K562 (cell line): ENCODE measurements around the gene BCL2L1.

ENCODE experiments used
- BMI1 ChIP-seq: fragments of 150-350 bp; IDR thresholded peaks from 2 replicates; pipeline ENCODE4 v1.6.1; 2014; ENCODE audit warnings: low read length
- CTCF ChIP-seq, 3 experiments: IDR thresholded peaks in 2 of 3; conservative IDR thresholded peaks in 1 of 3; 2 replicates each; pipeline ENCODE4 v1.5.1; 2011 to 2012; ENCODE audit warnings: low read length in 3 of 3, mild to moderate bottlenecking in 3 of 3, control low read depth in 2 of 3, improper control_type of control experiment in 1 of 3, inconsistent platforms in 1 of 3, low read depth in 1 of 3, mixed read lengths in 1 of 3, moderate library complexity in 1 of 3; ENCODE audit not compliant: insufficient read depth in 2 of 3
- EGR1 ChIP-seq: fragments of 450-650 bp; conservative IDR thresholded peaks from 2 replicates; pipeline ENCODE4 v1.6.1; 2017; ENCODE audit warnings: mild to moderate bottlenecking
- EP300 ChIP-seq: IDR thresholded peaks from 2 replicates; pipeline ENCODE4 v1.6.1; 2012; ENCODE audit warnings: low read length, improper control_type of control experiment
- ESRRA ChIP-seq: fragments of 450-650 bp; IDR thresholded peaks from 2 replicates; pipeline ENCODE4 v1.6.1; 2014; ENCODE audit warnings: low read depth, mild to moderate bottlenecking, moderate library complexity, borderline replicate concordance
- FOXJ3 ChIP-seq: sonication (generic); formaldehyde crosslinking; IDR thresholded peaks from 2 replicates; pipeline ENCODE4 v1.4.0; 2020; ENCODE audit warnings: mild to moderate bottlenecking, missing genetic modification reagents
- GABPA ChIP-seq: fragments of 200-800 bp; sonication (Bioruptor generic); conservative IDR thresholded peaks from 2 replicates; pipeline ENCODE4 v1.6.1; 2016; ENCODE audit warnings: low read depth, missing genetic modification characterization, missing compliant biosample characterization
- RFX1 ChIP-seq: fragments of 450-650 bp; IDR thresholded peaks from 2 replicates; pipeline ENCODE4 v1.6.1; 2016; ENCODE audit warnings: mild to moderate bottlenecking, moderate library complexity
- RFX5 ChIP-seq: IDR thresholded peaks from 2 replicates; pipeline ENCODE4 v1.6.1; 2011; ENCODE audit warnings: low read depth, mild to moderate bottlenecking, improper control_type of control experiment, low read length
- RNF2 ChIP-seq: sonication (generic); IDR thresholded peaks from 2 replicates; pipeline ENCODE4 v1.6.1; 2016
- ZFX ChIP-seq: sonication (generic); formaldehyde crosslinking; IDR thresholded peaks from 2 replicates; pipeline ENCODE4 v1.8.0; 2022; ENCODE audit warnings: mild to moderate bottlenecking, missing genetic modification reagents, moderate library complexity
- ZNF551 ChIP-seq: fragments of 250-450 bp; sonication (Bioruptor Pico); IDR thresholded peaks from 2 replicates; pipeline ENCODE4 v1.5.0; 2021; ENCODE audit warnings: mild to moderate bottlenecking, moderate library complexity

- no peak for TF ChIP-seq EGR1
- TF ChIP-seq ZFX (CRISPR knock-in tag) = no peak
- no peak for TF ChIP-seq GABPA (tag)
- no peak for TF ChIP-seq EP300
- no peak for TF ChIP-seq RNF2
- TF ChIP-seq RFX5 = no peak
- TF ChIP-seq FOXJ3 (CRISPR knock-in tag) = no peak
- TF ChIP-seq CTCF (IDR thresholded peaks at IDR 0.05 in 2 of 3, conservative IDR thresholded peaks at IDR 0.05 in 1 of 3; ENCODE audit: insufficient read depth in 2 of 3, low read depth in 1 of 3, low read length in 3 of 3) = no peak
- no peak for TF ChIP-seq BMI1
- peak; percentile 61; the same call in 1 of the 2 replicates for TF ChIP-seq ESRRA
- no peak for TF ChIP-seq RFX1
- TF ChIP-seq ZNF551 (CRISPR knock-in tag) = no peak
Observed at GRCh38 chr20:31695849-31696804, 26.5 kb downstream of the BCL2L1 start.
